H1 (cell line): ENCODE results near the gene PTGIS. TPM values are rescaled to one million over a fixed set of nuclear protein-coding genes. Genes with fewer than 3 reads are reported as not detected.

Experiments
- CTCF ChIA-PET: fragments of 300-600 bp; sonication (Branson Sonifier 250); formaldehyde crosslinking; loops from one replicate; lab custom pipeline; 2021; ENCODE audit not compliant: partially characterized antibody; lab: Charles Lee
- POLR2A ChIA-PET: fragments of 300-600 bp; sonication (Branson Sonifier 250); formaldehyde crosslinking; loops from one replicate; lab custom pipeline; 2021; ENCODE audit warnings: inconsistent platforms; ENCODE audit not compliant: partially characterized antibody; lab: Charles Lee
- DNase-seq, 2 experiments: peaks; one replicate each; pipeline versions ENCODE4 v3.0.0 to v3.0.0-alpha.2; 2010 to 2022; ENCODE audit warnings: low spot score in 2 of 2, low read depth in 1 of 2, mixed read lengths in 1 of 2
- FAIRE-seq: peaks from 2 replicates; lab custom pipeline; 2011; peaks lifted over from hg19 to GRCh38; lab: Jason Lieb, UNC
- H2AFZ ChIP-seq: 2 replicates; pipeline ENCODE4 v1.8.1; 2012; ENCODE audit warnings: low read length, inconsistent platforms
- H2AK5ac ChIP-seq: 2 replicates; pipeline ENCODE4 v1.6.1; 2013; ENCODE audit warnings: low read depth, low read length
- H2BK120ac ChIP-seq: replicated peaks from 2 replicates; pipeline ENCODE3; 2013; ENCODE audit warnings: low read depth, low read length, inconsistent platforms
- H2BK12ac ChIP-seq: 2 replicates; pipeline ENCODE4 v1.6.1; 2013; ENCODE audit warnings: low read depth, low read length
- H2BK15ac ChIP-seq: 2 replicates; pipeline ENCODE4 v1.6.1; 2013; ENCODE audit warnings: low read length
- H2BK20ac ChIP-seq: 2 replicates; pipeline ENCODE4 v1.6.1; 2013; ENCODE audit warnings: low read length
- H2BK5ac ChIP-seq: 2 replicates; pipeline ENCODE4 v1.6.1; 2013; ENCODE audit warnings: low read depth, low read length
- H3K14ac ChIP-seq: 2 replicates; pipeline ENCODE4 v1.6.1; 2013; ENCODE audit warnings: inconsistent platforms; ENCODE audit not compliant: insufficient read length
- H3K18ac ChIP-seq: 2 replicates; pipeline ENCODE4 v1.6.1; 2013; ENCODE audit warnings: low read length; ENCODE audit errors: extremely low read depth
- H3K23ac ChIP-seq: 2 replicates; pipeline ENCODE4 v1.6.1; 2013; ENCODE audit warnings: inconsistent platforms; ENCODE audit not compliant: insufficient read length
- H3K23me2 ChIP-seq: 2 replicates; pipeline ENCODE4 v1.6.1; 2013; ENCODE audit warnings: low read depth, low read length
- H3K27ac ChIP-seq: 2 replicates; pipeline ENCODE4 v1.6.1; 2011; ENCODE audit warnings: low read depth, low read length, inconsistent platforms
- H3K27me3 ChIP-seq, 4 experiments: replicated peaks in 1 of 4; 1 replicate in 1 of 4; 2 replicates in 3 of 4; pipeline versions ENCODE4 v1.6.1 to v1.8.1; 2011 to 2013; ENCODE audit warnings: low read length in 3 of 4, mild to moderate bottlenecking in 3 of 4, inconsistent platforms in 2 of 4, mixed read lengths in 2 of 4, moderate library complexity in 1 of 4; ENCODE audit not compliant: control insufficient read depth in 3 of 4, insufficient read depth in 3 of 4; ENCODE audit errors: extremely low read depth in 1 of 4
- H3K36me3 ChIP-seq, 4 experiments: 2 replicates each; pipeline versions ENCODE4 v1.6.1 to v1.8.1; 2011 to 2013; ENCODE audit warnings: mild to moderate bottlenecking in 4 of 4, low read length in 3 of 4, moderate library complexity in 2 of 4, control low read depth in 1 of 4, inconsistent platforms in 1 of 4; ENCODE audit not compliant: insufficient read depth in 4 of 4, control insufficient read depth in 2 of 4
- H3K4ac ChIP-seq: replicated peaks from 2 replicates; pipeline ENCODE3; 2013; ENCODE audit warnings: low read length, low read depth, mixed read lengths, inconsistent platforms; ENCODE audit not compliant: insufficient read length
- H3K4me1 ChIP-seq, 4 experiments: replicated peaks in 1 of 4; 1 replicate in 1 of 4; 2 replicates in 3 of 4; pipeline versions ENCODE4 v1.6.1 to v1.8.1; 2011 to 2013; ENCODE audit warnings: low read length in 3 of 4, inconsistent platforms in 2 of 4, mixed read lengths in 1 of 4; ENCODE audit not compliant: insufficient read depth in 4 of 4, control insufficient read depth in 3 of 4
- H3K4me2 ChIP-seq, 2 experiments: 2 replicates each; pipeline versions ENCODE4 v1.6.1 to v1.8.1; 2011 to 2013; ENCODE audit warnings: low read depth in 2 of 2, low read length in 2 of 2, control low read depth in 1 of 2, inconsistent platforms in 1 of 2, mild to moderate bottlenecking in 1 of 2; ENCODE audit not compliant: insufficient read depth in 1 of 2
- H3K4me3 ChIP-seq, 4 experiments: fragments of 200-600, 300-600 bp in 1 of 4; sonication (generic), shearing (Covaris generic), sonication (Bioruptor Twin) in 1 of 4; 2 replicates each; pipeline versions ENCODE4 v1.5.1 to v1.8.1; 2011 to 2016; ENCODE audit warnings: low read length in 4 of 4, low read depth in 3 of 4, control low read depth in 2 of 4, inconsistent platforms in 2 of 4, mild to moderate bottlenecking in 2 of 4, mixed read lengths in 1 of 4, moderate library complexity in 1 of 4; ENCODE audit not compliant: insufficient read depth in 2 of 4; ENCODE audit errors: extremely low read depth in 1 of 4
- H3K56ac ChIP-seq: replicated peaks from 2 replicates; pipeline ENCODE3; 2013; ENCODE audit warnings: low read depth, mild to moderate bottlenecking, mixed read lengths, low read length, inconsistent platforms; ENCODE audit not compliant: insufficient read length
- H3K79me1 ChIP-seq: 2 replicates; pipeline ENCODE4 v1.6.1; 2013; ENCODE audit warnings: low read depth, low read length, control low read depth
- H3K79me2 ChIP-seq, 2 experiments: 2 replicates each; pipeline versions ENCODE4 v1.6.1 to v1.8.1; 2012 to 2013; ENCODE audit warnings: low read length in 2 of 2, mild to moderate bottlenecking in 2 of 2, inconsistent platforms in 1 of 2; ENCODE audit not compliant: insufficient read depth in 2 of 2, control insufficient read depth in 1 of 2
- H3K9ac ChIP-seq, 4 experiments: replicated peaks in 1 of 4; 1 replicate in 1 of 4; 2 replicates in 3 of 4; pipeline versions ENCODE4 v1.6.1 to v1.8.1; 2011 to 2013; ENCODE audit warnings: low read depth in 3 of 4, low read length in 3 of 4, control low read depth in 2 of 4, mild to moderate bottlenecking in 2 of 4, moderate library complexity in 2 of 4, inconsistent platforms in 1 of 4; ENCODE audit errors: extremely low read depth in 1 of 4
- H3K9me3 ChIP-seq, 2 experiments: 2 replicates each; pipeline versions ENCODE4 v1.6.1 to v1.8.1; 2012 to 2013; ENCODE audit warnings: mild to moderate bottlenecking in 2 of 2, moderate library complexity in 2 of 2, control low read depth in 1 of 2, inconsistent platforms in 1 of 2, low read depth in 1 of 2, low read length in 1 of 2, mixed read lengths in 1 of 2; ENCODE audit not compliant: insufficient read depth in 2 of 2
- H4K20me1 ChIP-seq, 2 experiments: replicated peaks in 1 of 2; 2 replicates each; pipeline versions ENCODE3 to v1.8.1; 2011 to 2013; ENCODE audit warnings: inconsistent platforms in 2 of 2, low read length in 2 of 2, mild to moderate bottlenecking in 1 of 2; ENCODE audit not compliant: insufficient read depth in 2 of 2, control insufficient read depth in 1 of 2
- H4K5ac ChIP-seq: 2 replicates; pipeline ENCODE4 v1.6.1; 2013; ENCODE audit warnings: low read length, low read depth, mixed read lengths, inconsistent platforms; ENCODE audit not compliant: insufficient read length
- H4K8ac ChIP-seq: 2 replicates; pipeline ENCODE4 v1.8.0; 2013; ENCODE audit warnings: mild to moderate bottlenecking, moderate library complexity, low read length, inconsistent platforms; ENCODE audit not compliant: insufficient read depth; ENCODE audit errors: extremely low read depth
- H4K91ac ChIP-seq: replicated peaks from 2 replicates; pipeline ENCODE3; 2013; ENCODE audit warnings: low read length, mixed read lengths, inconsistent platforms; ENCODE audit not compliant: insufficient read length
- CBX8 ChIP-seq: fragments of 300-800, 300-1000 bp; sonication (generic); IDR thresholded peaks from 2 replicates; pipeline ENCODE4 v1.7.1; 2016; ENCODE audit warnings: low read depth, low read length, borderline replicate concordance
- CHD2 ChIP-seq: IDR thresholded peaks from 2 replicates; pipeline ENCODE4 v1.6.1; 2012; ENCODE audit warnings: low read length, improper control_type of control experiment
- POU5F1 ChIP-seq: IDR thresholded peaks from 2 replicates; pipeline ENCODE4 v1.6.1; 2011; ENCODE audit warnings: low read depth, mild to moderate bottlenecking, low read length, moderate library complexity
- TEAD4 ChIP-seq: IDR thresholded peaks from 2 replicates; pipeline ENCODE4 v1.6.1; 2012; ENCODE audit warnings: low read depth, low read length, inconsistent platforms, mixed read lengths
- WGBS, 2 experiments: shearing (Covaris generic) in 1 of 2; methylation state at CpG; one replicate each; pipeline versions ENCODE4 v1.1.6 to v1.1.7; 2013 to 2015; ENCODE audit warnings: low lambda C conversion rate in 2 of 2, mixed read lengths in 2 of 2, inconsistent platforms in 1 of 2, low coverage in 1 of 2, missing lambda C conversion rate in 1 of 2; ENCODE audit not compliant: insufficient replicate concordance in 2 of 2, insufficient coverage in 1 of 2, insufficient read length in 1 of 2; ENCODE audit errors: extremely low coverage in 1 of 2, missing lambda C conversion rate in 1 of 2; 5-methylcytosine and 5-hydroxymethylcytosine counted together
- polyA plus RNA-seq, 7 experiments: library from polyadenylated mRNA; depleted of rRNA in 3 of 7; stranded (reverse) in 5 of 7; unstranded in 2 of 7; fragments of >200 nt in 5 of 7; fragments of 200-250 nt in 2 of 7; gene quantifications; 1 replicate in 5 of 7; 2 replicates in 1 of 7; 4 replicates in 1 of 7; pipeline versions ENCODE4 v1.2.1 to v1.2.3, GENCODE V29; 2011 to 2013; ENCODE audit warnings: missing spikeins in 2 of 7, mixed read lengths in 2 of 7
- total RNA-seq: library from RNA; stranded (reverse); fragmentation: NEBNext Ultra II Directional; extraction: Animal tissue kit (Norgen Biotek cat#: 25700); gene quantifications from 2 replicates; pipeline ENCODE4 v1.2.1, GENCODE V29; 2021

The PTGIS gene
- total and polyA plus RNA-seq, 2 of the 8 experiments (the other 6 are each of a cell fraction or from before 2014, with no cell fraction given): 29.9 to 35.5 TPM

- no peak overlapping the region for H2BK15ac ChIP-seq
- no peak overlapping the region for H3K27ac ChIP-seq
- H3K4me3 ChIP-seq: no peak overlapping the region
- no peak overlapping the region for H3K23ac ChIP-seq
- peaks cover 0 to 6% of the 10 kb centered on the region in 2 experiments; a peak in 1 of 4 replicates for H3K9me3 ChIP-seq
- no peak overlapping the region for H4K5ac ChIP-seq
- POLR2A ChIA-PET: interaction anchor here (1.4 to 2.0 kb wide), 6 partner anchors 14 to 259 kb away, joined by 3 to 5 read pairs (median 3); no protein-coding TSS in a partner anchor
- no peak overlapping the region for H2BK5ac ChIP-seq
- H2AK5ac ChIP-seq: no peak overlapping the region
- no peak overlapping the region for H4K91ac ChIP-seq
- no peaks in the 10 kb centered on the region for H3K27me3 ChIP-seq
- H3K14ac ChIP-seq: no peak overlapping the region
- H3K18ac ChIP-seq: no peak overlapping the region
- no peak overlapping the region for H3K9ac ChIP-seq
- TF ChIP-seq CBX8 (no peak), CHD2 (no peak), POU5F1 (no peak), TEAD4 (no peak)
- H3K79me2 ChIP-seq: no peaks in the 10 kb centered on the region
- no peak overlapping the region for H4K8ac ChIP-seq
- H3K4me2 ChIP-seq: no peak overlapping the region
- no peak overlapping the region for H2BK20ac ChIP-seq
- H3K4ac ChIP-seq: no peak overlapping the region
- no peak for FAIRE-seq
- H3K23me2 ChIP-seq: no peaks in the 10 kb centered on the region
- CTCF ChIA-PET: interaction anchor here (0.6 to 15.7 kb wide), 39 partner anchors 9 to 809 kb away, joined by 3 to 665 read pairs (median 5); partner anchors contain the start of gene B4GALT5
- peaks cover 6 to 44% (median 20%) of the 10 kb centered on the region in 4 experiments; a peak in 5 of 8 replicates for H3K36me3 ChIP-seq
- no peak overlapping the region for H2BK12ac ChIP-seq
- no peak overlapping the region for H2AFZ ChIP-seq
- no peaks in the 10 kb centered on the region for H3K4me1 ChIP-seq
- H3K79me1 ChIP-seq: no peaks in the 10 kb centered on the region; the same call in 1 of the 2 replicates
- H3K56ac ChIP-seq: no peak overlapping the region
- no peak for DNase-seq
- peaks cover 0 to 3% of the 10 kb centered on the region in 2 experiments for H4K20me1 ChIP-seq
- WGBS, 2 experiments: 93% methylated on average over 4 of the region's 4 CpGs; no CpG with 5 or more reads in 1 of the 2 experiments
- H2BK120ac ChIP-seq: no peak overlapping the region
Observed at GRCh38 chr20:49542514-49542991, 25.4 kb downstream of the PTGIS start.
